IMR-90 (cell line): Measurements from ENCODE around the gene SMCO3. TPM values are rescaled to one million over a fixed set of nuclear protein-coding genes. Genes with fewer than 3 reads are reported as not detected.

Experiments
- ATAC-seq: fragments of 200-7000 bp; cut with Tn5 transposase; 2 replicates; pipeline ENCODE4 v1.9.1; 2020; ENCODE audit warnings: low read depth, mild to moderate bottlenecking, moderate library complexity
- BruUV-seq: library from RNA; stranded (reverse); fragments of 400-500 nt; replicated peaks from 2 replicates; lab custom pipeline; 2021; lab: Mats Ljungman, UMichigan
- CTCF ChIA-PET: fragments of 300-600 bp; formaldehyde crosslinking; extraction: SDS; loops from one replicate; lab custom pipeline; 2021; ENCODE audit warnings: antibody characterized with exemption; lab: Yijun Ruan, JAX
- POLR2A ChIA-PET: fragments of 300-600 bp; sonication (Branson Sonifier 250); formaldehyde crosslinking; loops from one replicate; lab custom pipeline; 2022; ENCODE audit warnings: antibody characterized with exemption; ENCODE audit not compliant: unreplicated experiment; lab: Charles Lee
- DNase-seq: peaks from one replicate; pipeline ENCODE4 v3.0.0; 2013
- H2AFZ ChIP-seq: replicated peaks from 2 replicates; pipeline ENCODE3; 2013; ENCODE audit warnings: low read length, mild to moderate bottlenecking; ENCODE audit not compliant: poor library complexity
- H2AK5ac ChIP-seq: 2 replicates; pipeline ENCODE4 v1.6.1; 2013; ENCODE audit warnings: low read depth, low read length, inconsistent platforms
- H2AK9ac ChIP-seq: replicated peaks from 2 replicates; pipeline ENCODE3; 2013; ENCODE audit warnings: mild to moderate bottlenecking, low read depth, low read length, moderate library complexity; ENCODE audit not compliant: poor library complexity
- H2BK120ac ChIP-seq: 2 replicates; pipeline ENCODE4 v1.6.1; 2013; ENCODE audit warnings: low read depth, low read length, inconsistent platforms
- H2BK15ac ChIP-seq: 3 replicates; pipeline ENCODE4 v1.6.1; 2013; ENCODE audit warnings: low read depth, low read length, inconsistent platforms
- H2BK20ac ChIP-seq: 2 replicates; pipeline ENCODE4 v1.6.1; 2013; ENCODE audit warnings: low read depth, mild to moderate bottlenecking, inconsistent platforms, low read length, moderate library complexity
- H2BK5ac ChIP-seq: 2 replicates; pipeline ENCODE4 v1.6.1; 2013; ENCODE audit warnings: mild to moderate bottlenecking, low read depth, low read length, inconsistent platforms; ENCODE audit not compliant: poor library complexity, severe bottlenecking
- H3K14ac ChIP-seq: replicated peaks from 2 replicates; pipeline ENCODE4 v1.6.1; 2013; ENCODE audit warnings: low read depth, low read length, inconsistent platforms
- H3K18ac ChIP-seq: 2 replicates; pipeline ENCODE4 v1.6.1; 2013; ENCODE audit warnings: low read depth, low read length, control low read depth
- H3K23ac ChIP-seq: 2 replicates; pipeline ENCODE4 v1.6.1; 2013; ENCODE audit warnings: low read depth, low read length, inconsistent platforms
- H3K27ac ChIP-seq: 2 replicates; pipeline ENCODE4 v1.5.1; 2013; ENCODE audit warnings: mild to moderate bottlenecking, control low read depth, low read length; ENCODE audit not compliant: insufficient read depth
- H3K27me3 ChIP-seq: 2 replicates; pipeline ENCODE4 v1.6.1; 2013; ENCODE audit warnings: low read length; ENCODE audit not compliant: control insufficient read depth, insufficient read depth
- H3K36me3 ChIP-seq: 2 replicates; pipeline ENCODE4 v1.6.1; 2013; ENCODE audit warnings: low read length, mixed read lengths; ENCODE audit not compliant: control insufficient read depth, insufficient read depth
- H3K4ac ChIP-seq: 2 replicates; pipeline ENCODE4 v1.6.1; 2013; ENCODE audit warnings: low read depth, low read length, inconsistent platforms
- H3K4me1 ChIP-seq: 2 replicates; pipeline ENCODE4 v1.6.1; 2013; ENCODE audit warnings: low read length, mixed read lengths; ENCODE audit not compliant: control insufficient read depth, insufficient read depth
- H3K4me2 ChIP-seq: 2 replicates; pipeline ENCODE4 v1.6.1; 2013; ENCODE audit warnings: low read depth, mild to moderate bottlenecking, control low read depth, low read length, moderate library complexity
- H3K4me3 ChIP-seq: 2 replicates; pipeline ENCODE4 v1.5.1; 2013; ENCODE audit warnings: low read depth, mild to moderate bottlenecking, control low read depth, low read length, moderate library complexity; ENCODE audit not compliant: insufficient read depth
- H3K56ac ChIP-seq: 2 replicates; pipeline ENCODE4 v1.6.1; 2013; ENCODE audit warnings: low read length, inconsistent platforms; ENCODE audit not compliant: insufficient read depth; ENCODE audit errors: extremely low read depth
- H3K79me1 ChIP-seq, 2 experiments: 2 replicates each; pipeline ENCODE4 v1.6.1; 2013; ENCODE audit warnings: low read length in 2 of 2, inconsistent platforms in 1 of 2, low read depth in 1 of 2
- H3K9ac ChIP-seq: 2 replicates; pipeline ENCODE4 v1.6.1; 2013; ENCODE audit warnings: low read depth, low read length, control low read depth
- H3K9me1 ChIP-seq: 2 replicates; pipeline ENCODE4 v1.6.1; 2013; ENCODE audit warnings: low read length, inconsistent platforms; ENCODE audit not compliant: insufficient read depth
- H3K9me3 ChIP-seq: 2 replicates; pipeline ENCODE4 v1.6.1; 2013; ENCODE audit warnings: low read length; ENCODE audit not compliant: control insufficient read depth, insufficient read depth
- H4K20me1 ChIP-seq: 2 replicates; pipeline ENCODE4 v1.6.1; 2013; ENCODE audit warnings: low read length, inconsistent platforms; ENCODE audit not compliant: insufficient read depth
- H4K5ac ChIP-seq: 2 replicates; pipeline ENCODE4 v1.6.1; 2013; ENCODE audit warnings: mild to moderate bottlenecking, low read depth, low read length, control low read depth
- H4K8ac ChIP-seq, 2 experiments: 2 replicates each; pipeline ENCODE4 v1.6.1; 2013; ENCODE audit warnings: low read depth in 2 of 2, low read length in 2 of 2, control low read depth in 1 of 2, inconsistent platforms in 1 of 2
- H4K91ac ChIP-seq: 2 replicates; pipeline ENCODE4 v1.6.1; 2013; ENCODE audit warnings: low read depth, low read length, inconsistent platforms; ENCODE audit not compliant: insufficient read depth
- CEBPB ChIP-seq: IDR thresholded peaks from 2 replicates; pipeline ENCODE4 v1.6.1; 2012; ENCODE audit warnings: low read depth, low read length, improper control_type of control experiment
- CHD1 ChIP-seq: IDR thresholded peaks from 2 replicates; pipeline ENCODE4 v1.6.1; 2012; ENCODE audit warnings: low read depth, low read length, improper control_type of control experiment
- FOS ChIP-seq: fragments of 150-350 bp; IDR thresholded peaks from 2 replicates; pipeline ENCODE4 v1.6.1; 2016; ENCODE audit warnings: low read depth, low read length
- MAFK ChIP-seq: IDR thresholded peaks from 2 replicates; pipeline ENCODE4 v1.6.1; 2012; ENCODE audit warnings: low read depth, low read length, improper control_type of control experiment
- NFE2L2 ChIP-seq: fragments of 150-350 bp; IDR thresholded peaks from 2 replicates; pipeline ENCODE4 v1.6.1; 2016; ENCODE audit warnings: low read depth, mild to moderate bottlenecking, low read length
- POLR2A ChIP-seq: IDR thresholded peaks from 2 replicates; pipeline ENCODE4 v1.6.1; 2012; ENCODE audit warnings: mild to moderate bottlenecking, low read depth, low read length
- dilution Hi-C: fragments of 300-500 bp; cut with HindIII; formaldehyde crosslinking; loops from one replicate; pipeline ENCODE4 v1.14.3; 2018; ENCODE audit warnings: low sequenced_read_pairs; ENCODE audit not compliant: unreplicated experiment
- in situ Hi-C: fragments of 300-500 bp; cut with MboI; formaldehyde crosslinking; loops from 3 replicates; pipeline ENCODE4 v1.14.3; 2019; ENCODE audit warnings: low sequenced_read_pairs, inconsistent platforms, mixed read lengths
- intact Hi-C: fragments of 100-400 bp; cut with micrococcal nuclease; formaldehyde crosslinking; loops from 2 replicates; pipeline ENCODE4 v1.10.0; 2022
- polyA plus RNA-seq, 3 experiments: library from polyadenylated mRNA; depleted of rRNA; stranded (reverse); fragments of >200 nt; gene quantifications; 2 replicates each; pipeline ENCODE4 v1.2.3, GENCODE V29; 2012; ENCODE audit warnings: low replicate concordance in 1 of 3
- total RNA-seq: library from RNA; depleted of rRNA; stranded (reverse); fragments of >200 nt; gene quantifications from 2 replicates; pipeline ENCODE4 v1.2.3, GENCODE V29; 2012
- TF ChIP-seq, protein P1 (sequence below): conservative IDR thresholded peaks from 2 replicates; pipeline ENCODE4 v1.5.1; 2012; ENCODE audit warnings: mild to moderate bottlenecking, low read depth, low read length, improper control_type of control experiment

The SMCO3 gene
- total and polyA plus RNA-seq, 2 of the 4 experiments (the other 2 are of a cell fraction), result under 0.01 to 0.07 TPM

DNA sequence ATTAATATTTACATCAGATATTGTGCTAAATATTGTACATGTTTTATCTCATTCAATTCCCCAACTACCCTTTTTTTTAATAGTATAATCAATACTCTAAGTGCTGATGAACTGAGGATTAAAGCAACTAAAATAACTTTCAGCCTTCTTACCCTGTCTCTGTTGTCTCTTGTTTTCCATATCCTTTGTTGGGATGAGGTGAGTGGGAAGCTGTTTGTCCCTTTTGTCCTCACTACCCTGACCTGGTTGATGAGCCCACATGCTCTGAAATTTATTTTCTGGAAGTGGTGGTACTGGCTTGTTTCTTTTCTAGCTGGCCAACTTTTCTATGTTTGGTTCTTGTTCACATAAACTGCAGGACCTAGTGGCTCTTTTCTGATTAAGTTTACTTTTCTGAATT lies 38.9 kb upstream of the SMCO3 start:
- Histone ChIP-seq H2BK20ac (no peak overlapping the region), H3K9me3 (no peaks in the 10 kb centered on the region), H3K18ac (no peak overlapping the region), H2BK120ac (no peak overlapping the region), H3K9ac (no peak overlapping the region), H4K8ac (no peak overlapping the region), H3K27me3 (no peaks in the 10 kb centered on the region), H2BK5ac (no peak overlapping the region), H3K27ac (no peak overlapping the region), H3K79me1 (no peaks in the 10 kb centered on the region), H3K4me3 (no peak overlapping the region), H3K9me1 (no peaks in the 10 kb centered on the region; the same call in 1 of the 2 replicates), H3K56ac (no peak overlapping the region), H3K4me2 (no peak overlapping the region), H4K5ac (no peak overlapping the region), H3K4me1 (peaks cover 2% of the 10 kb centered on the region; the same call in 1 of the 2 replicates), H4K20me1 (no peaks in the 10 kb centered on the region), H2AK9ac (no peak overlapping the region), H3K36me3 (no peaks in the 10 kb centered on the region), H2AK5ac (no peak overlapping the region), H2AFZ (no peak overlapping the region), H4K91ac (no peak overlapping the region), H3K14ac (no peak overlapping the region), H2BK15ac (no peak overlapping the region), H3K4ac (no peak overlapping the region), H3K23ac (no peak overlapping the region)
- POLR2A ChIA-PET, result no interaction called here
- dilution Hi-C loops (no loop called here), intact Hi-C loops (no loop called here), in situ Hi-C loops (no loop called here)
- TF ChIP-seq FOS, result no peak
- no peak for TF ChIP-seq CEBPB
- TF ChIP-seq NFE2L2, result no peak
- TF ChIP-seq MAFK, result no peak
- TF ChIP-seq POLR2A, result no peak
- TF ChIP-seq, protein P1, sequence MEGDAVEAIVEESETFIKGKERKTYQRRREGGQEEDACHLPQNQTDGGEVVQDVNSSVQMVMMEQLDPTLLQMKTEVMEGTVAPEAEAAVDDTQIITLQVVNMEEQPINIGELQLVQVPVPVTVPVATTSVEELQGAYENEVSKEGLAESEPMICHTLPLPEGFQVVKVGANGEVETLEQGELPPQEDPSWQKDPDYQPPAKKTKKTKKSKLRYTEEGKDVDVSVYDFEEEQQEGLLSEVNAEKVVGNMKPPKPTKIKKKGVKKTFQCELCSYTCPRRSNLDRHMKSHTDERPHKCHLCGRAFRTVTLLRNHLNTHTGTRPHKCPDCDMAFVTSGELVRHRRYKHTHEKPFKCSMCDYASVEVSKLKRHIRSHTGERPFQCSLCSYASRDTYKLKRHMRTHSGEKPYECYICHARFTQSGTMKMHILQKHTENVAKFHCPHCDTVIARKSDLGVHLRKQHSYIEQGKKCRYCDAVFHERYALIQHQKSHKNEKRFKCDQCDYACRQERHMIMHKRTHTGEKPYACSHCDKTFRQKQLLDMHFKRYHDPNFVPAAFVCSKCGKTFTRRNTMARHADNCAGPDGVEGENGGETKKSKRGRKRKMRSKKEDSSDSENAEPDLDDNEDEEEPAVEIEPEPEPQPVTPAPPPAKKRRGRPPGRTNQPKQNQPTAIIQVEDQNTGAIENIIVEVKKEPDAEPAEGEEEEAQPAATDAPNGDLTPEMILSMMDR, result no peak
- TF ChIP-seq CHD1, result no peak
- ATAC-seq (no peak), DNase-seq (no peak)
- no TSS peak for BruUV-seq
- CTCF ChIA-PET, result interaction anchor here (0.6 to 1.1 kb wide), 2 partner anchors 18 to 40 kb away, joined by 3 read pairs; no protein-coding TSS in a partner anchor
